DOHH2 (cell line): ENCODE results near the gene ZNRF4.

Experiments used
- H3F3A ChIP-seq: fragments of 200-600 bp; sonication (generic), shearing (Covaris generic); 2 replicates; pipeline ENCODE4 v1.6.0; 2016; ENCODE audit warnings: antibody characterized with exemption, mild to moderate bottlenecking; ENCODE audit not compliant: control insufficient read depth, insufficient read depth
- H3K27ac ChIP-seq: fragments of 200-600 bp; sonication (generic); 2 replicates; pipeline ENCODE4 v1.5.1; 2014; ENCODE audit warnings: low read depth, mild to moderate bottlenecking, low read length, moderate library complexity
- H3K27me3 ChIP-seq: fragments of 200-600 bp; sonication (generic); 2 replicates; pipeline ENCODE4 v1.6.1; 2014; ENCODE audit warnings: mild to moderate bottlenecking, low read length, mixed read lengths; ENCODE audit not compliant: control insufficient read depth
- H3K36me3 ChIP-seq: fragments of 200-600 bp; sonication (generic); 2 replicates; pipeline ENCODE4 v1.6.1; 2014; ENCODE audit warnings: mild to moderate bottlenecking, low read length, moderate library complexity, mixed read lengths; ENCODE audit not compliant: control insufficient read depth
- H3K4me1 ChIP-seq: fragments of 200-600 bp; sonication (generic); 2 replicates; pipeline ENCODE4 v1.6.1; 2014; ENCODE audit warnings: mild to moderate bottlenecking, low read length, mixed read lengths; ENCODE audit not compliant: control insufficient read depth
- H3K4me2 ChIP-seq: fragments of 200-600 bp; sonication (generic); 2 replicates; pipeline ENCODE4 v1.6.0; 2014; ENCODE audit warnings: mild to moderate bottlenecking, low read length, moderate library complexity
- H3K4me3 ChIP-seq: fragments of 200-600 bp; sonication (generic); 2 replicates; pipeline ENCODE4 v1.5.1; 2014; ENCODE audit warnings: mild to moderate bottlenecking, low read length, mixed read lengths
- H3K79me2 ChIP-seq: fragments of 200-600 bp; sonication (generic); 2 replicates; pipeline ENCODE4 v1.6.1; 2014; ENCODE audit warnings: mild to moderate bottlenecking, low read length, mixed read lengths; ENCODE audit not compliant: control insufficient read depth
- H3K9me2 ChIP-seq: fragments of 200-600 bp; sonication (generic); replicated peaks from 2 replicates; pipeline ENCODE4 v1.6.1; 2014; ENCODE audit warnings: mild to moderate bottlenecking, low read length, mixed read lengths; ENCODE audit not compliant: control insufficient read depth
- H3K9me3 ChIP-seq: fragments of 200-600 bp; sonication (generic); 2 replicates; pipeline ENCODE4 v1.6.1; 2014; ENCODE audit warnings: antibody characterized with exemption, low read length, mixed read lengths; ENCODE audit not compliant: control insufficient read depth, insufficient read depth
- H4K20me1 ChIP-seq: fragments of 200-600 bp; sonication (generic); 2 replicates; pipeline ENCODE4 v1.6.0; 2014; ENCODE audit warnings: low read depth, mild to moderate bottlenecking, antibody characterized with exemption, low read length, moderate library complexity; ENCODE audit not compliant: control insufficient read depth, insufficient read depth
- CTCF ChIP-seq: fragments of 200-600 bp; sonication (generic); IDR thresholded peaks from one replicate; pipeline ENCODE4 v1.5.1; 2014; ENCODE audit warnings: antibody characterized with exemption, mild to moderate bottlenecking, low read depth, low read length; ENCODE audit not compliant: poor library complexity, severe bottlenecking
- EZH2phosphoT487 ChIP-seq: fragments of 200-600 bp; sonication (generic); IDR thresholded peaks from 2 replicates; pipeline ENCODE4 v1.6.1; 2017; ENCODE audit warnings: borderline replicate concordance, mild to moderate bottlenecking, antibody characterized with exemption, low read length, moderate library complexity, mixed read lengths

ZNRF4 gene

GRCh38 chr19:5494773-5495172 is 39.6 kb downstream of the ZNRF4 start:
- H3K27me3 ChIP-seq = peaks cover 2% of the 10 kb centered on the region; the same call in 1 of the 2 replicates
- H3K36me3 ChIP-seq = no peaks in the 10 kb centered on the region
- H3K4me1 ChIP-seq = no peaks in the 10 kb centered on the region
- H3F3A ChIP-seq = no peaks in the 10 kb centered on the region
- no peaks in the 10 kb centered on the region for H3K79me2 ChIP-seq
- TF ChIP-seq EZH2phosphoT487 = no peak
- no peak for TF ChIP-seq CTCF
- H4K20me1 ChIP-seq = no peaks in the 10 kb centered on the region
- H3K4me2 ChIP-seq = no peak overlapping the region
- no peak overlapping the region for H3K4me3 ChIP-seq
- H3K27ac ChIP-seq = no peak overlapping the region
- no peaks in the 10 kb centered on the region for H3K9me3 ChIP-seq
- H3K9me2 ChIP-seq = no peaks in the 10 kb centered on the region

DNA sequence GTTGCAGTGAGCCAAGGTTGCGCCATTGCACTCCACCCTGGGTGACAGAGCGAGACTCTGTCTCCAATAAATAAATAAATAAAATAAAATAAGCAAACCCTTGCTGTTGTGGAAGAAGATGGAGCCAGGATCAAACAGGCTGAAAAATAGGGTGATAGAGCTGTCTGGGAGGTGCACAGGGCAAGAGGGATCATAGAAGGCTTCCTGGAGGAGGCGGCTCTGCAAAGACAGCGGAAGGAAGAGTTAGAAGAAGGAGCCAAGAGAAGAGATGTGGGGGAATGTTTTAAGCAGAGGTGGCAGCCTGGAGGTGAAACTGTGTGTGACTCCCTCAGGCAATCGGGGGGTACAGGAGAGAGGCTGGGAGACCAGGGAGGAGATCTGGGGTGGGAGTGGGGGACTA is 40.6 kb downstream of the ZNRF4 start:
- Histone ChIP-seq H3F3A (no peaks in the 10 kb centered on the region), H4K20me1 (no peaks in the 10 kb centered on the region), H3K27ac (no peak overlapping the region), H3K4me1 (no peaks in the 10 kb centered on the region), H3K27me3 (peaks cover 2% of the 10 kb centered on the region; the same call in 1 of the 2 replicates), H3K36me3 (no peaks in the 10 kb centered on the region), H3K4me3 (no peak overlapping the region), H3K79me2 (no peaks in the 10 kb centered on the region), H3K9me3 (no peaks in the 10 kb centered on the region), H3K9me2 (no peaks in the 10 kb centered on the region), H3K4me2 (no peak overlapping the region)
- TF ChIP-seq EZH2phosphoT487 (no peak), CTCF (no peak)

- TF ChIP-seq CTCF (no peak), EZH2phosphoT487 (no peak)
- H3K36me3 ChIP-seq = no peaks in the 10 kb centered on the region
- no peak overlapping the region for H3K4me2 ChIP-seq
- no peaks in the 10 kb centered on the region for H4K20me1 ChIP-seq
- H3K4me1 ChIP-seq = no peaks in the 10 kb centered on the region
- no peaks in the 10 kb centered on the region for H3K79me2 ChIP-seq
- no peaks in the 10 kb centered on the region for H3K9me2 ChIP-seq
- peaks cover 2% of the 10 kb centered on the region; the same call in 1 of the 2 replicates for H3K27me3 ChIP-seq
- no peak overlapping the region for H3K4me3 ChIP-seq
- no peak overlapping the region for H3K27ac ChIP-seq
- no peaks in the 10 kb centered on the region for H3F3A ChIP-seq
- peaks cover 5% of the 10 kb centered on the region; the same call in 1 of the 2 replicates for H3K9me3 ChIP-seq
Measured at GRCh38 chr19:5497297-5497696, 42.1 kb downstream of the ZNRF4 start.
